Natural killer cell (primary cell): ENCODE measurements around the gene SLC7A6. TPM values are rescaled to one million over a fixed set of nuclear protein-coding genes. Genes with fewer than 3 reads are reported as not detected.
A peak's percentile ranks its signal among the peaks of the same experiment; 100 is the strongest.

ENCODE experiments used
- ATAC-seq, 3 donors: fragments of 150-1000 bp in 2 of 3; fragments of 200-7000 bp in 1 of 3; cut with Tn5 transposase; 1 replicate in 1 of 3; 2 replicates in 2 of 3; pipeline ENCODE4 v1.10.0; 2021; ENCODE audit warnings: mild to moderate bottlenecking in 2 of 3, moderate library complexity in 2 of 3
- DNase-seq, 2 donors: peaks; one replicate each; pipeline versions ENCODE4 v3.0.0 to v3.0.0-alpha.2; 2013 to 2021; ENCODE audit warnings: mixed read lengths in 1 of 2
- H3K27ac ChIP-seq: one replicate; pipeline ENCODE4 v1.5.1; 2013; ENCODE audit warnings: mild to moderate bottlenecking, low read length
- H3K27me3 ChIP-seq: one replicate; pipeline ENCODE4 v1.6.1; 2013; ENCODE audit warnings: low read length; ENCODE audit not compliant: control insufficient read depth, insufficient read depth
- H3K36me3 ChIP-seq: one replicate; pipeline ENCODE4 v1.6.1; 2013; ENCODE audit warnings: low read length; ENCODE audit not compliant: control insufficient read depth, insufficient read depth
- H3K4me1 ChIP-seq: one replicate; pipeline ENCODE4 v1.6.1; 2013; ENCODE audit warnings: low read length; ENCODE audit not compliant: control insufficient read depth, insufficient read depth
- H3K4me3 ChIP-seq: one replicate; pipeline ENCODE4 v1.5.1; 2013; ENCODE audit warnings: low read length
- H3K9me3 ChIP-seq: one replicate; pipeline ENCODE4 v1.6.1; 2013; ENCODE audit warnings: low read length; ENCODE audit not compliant: control insufficient read depth, insufficient read depth
- H3K27ac Mint-ChIP-seq, 2 donors: one replicate each; pipeline ENCODE4 v1.8.0; 2022; ENCODE audit warnings: mild to moderate bottlenecking in 2 of 2, mixed read lengths in 2 of 2, moderate library complexity in 1 of 2
- H3K27me3 Mint-ChIP-seq, 2 donors: one replicate each; pipeline ENCODE4 v1.8.0; 2022; ENCODE audit warnings: low read depth in 2 of 2, mixed read lengths in 2 of 2
- H3K36me3 Mint-ChIP-seq: one replicate; pipeline ENCODE4 v1.8.0; 2022; ENCODE audit warnings: mixed read lengths
- H3K4me1 Mint-ChIP-seq, 2 donors: one replicate each; pipeline ENCODE4 v1.8.0; 2022; ENCODE audit warnings: mixed read lengths in 2 of 2
- H3K4me3 Mint-ChIP-seq: one replicate; pipeline ENCODE4 v1.8.0; 2022; ENCODE audit warnings: mild to moderate bottlenecking, moderate library complexity, mixed read lengths
- H3K9me3 Mint-ChIP-seq, 2 donors: one replicate each; pipeline ENCODE4 v1.8.0; 2022; ENCODE audit warnings: mixed read lengths in 2 of 2
- WGBS: methylation state at CpG from one replicate; pipeline ENCODE4 v1.1.7; 2013; ENCODE audit warnings: missing lambda C conversion rate; ENCODE audit not compliant: insufficient coverage; 5-methylcytosine and 5-hydroxymethylcytosine counted together
- intact Hi-C: fragments of 100-400 bp; cut with micrococcal nuclease; formaldehyde crosslinking; loops from one replicate; pipeline ENCODE4 v1.14.2; 2022
- total RNA-seq, 4 donors: library from RNA; stranded (reverse); fragments of 120-200 nt in 1 of 4; gene quantifications; one replicate each; pipeline versions ENCODE4 v1.2.3 to v1.2.4, GENCODE V29; 2013 to 2022
- TF ChIP-seq, protein P1 (sequence below): fragments of 200-600 bp; IDR thresholded peaks from one replicate; pipeline ENCODE4 v1.8.0; 2022; ENCODE audit warnings: antibody characterized with exemption

Gene SLC7A6
- total RNA-seq, 3 donors from 2014 or later (not counting 1 experiment from before 2014, with no cell fraction given), result 46.6 to 84.9 (median 69.6) TPM

DNA sequence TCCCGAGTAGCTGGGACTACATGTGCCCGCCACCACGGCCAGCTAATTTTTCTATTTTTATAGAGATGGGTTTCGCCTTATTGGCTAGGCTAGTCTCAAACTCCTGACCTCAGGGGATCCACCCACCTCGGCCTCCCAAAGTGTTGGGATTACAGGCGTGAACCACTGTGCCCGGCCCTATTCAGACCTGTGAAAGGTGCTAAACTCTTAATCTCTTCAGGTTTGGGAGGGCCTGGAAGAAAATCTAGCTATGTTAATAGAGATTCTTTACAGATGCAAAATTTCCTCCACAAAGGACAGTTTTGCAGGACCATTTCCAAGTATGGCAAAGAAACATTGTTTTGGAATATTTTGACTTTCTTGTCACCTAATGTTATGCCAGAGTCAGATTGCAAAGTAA lies 22.2 kb upstream of the SLC7A6 start:
- TF ChIP-seq, protein P1, sequence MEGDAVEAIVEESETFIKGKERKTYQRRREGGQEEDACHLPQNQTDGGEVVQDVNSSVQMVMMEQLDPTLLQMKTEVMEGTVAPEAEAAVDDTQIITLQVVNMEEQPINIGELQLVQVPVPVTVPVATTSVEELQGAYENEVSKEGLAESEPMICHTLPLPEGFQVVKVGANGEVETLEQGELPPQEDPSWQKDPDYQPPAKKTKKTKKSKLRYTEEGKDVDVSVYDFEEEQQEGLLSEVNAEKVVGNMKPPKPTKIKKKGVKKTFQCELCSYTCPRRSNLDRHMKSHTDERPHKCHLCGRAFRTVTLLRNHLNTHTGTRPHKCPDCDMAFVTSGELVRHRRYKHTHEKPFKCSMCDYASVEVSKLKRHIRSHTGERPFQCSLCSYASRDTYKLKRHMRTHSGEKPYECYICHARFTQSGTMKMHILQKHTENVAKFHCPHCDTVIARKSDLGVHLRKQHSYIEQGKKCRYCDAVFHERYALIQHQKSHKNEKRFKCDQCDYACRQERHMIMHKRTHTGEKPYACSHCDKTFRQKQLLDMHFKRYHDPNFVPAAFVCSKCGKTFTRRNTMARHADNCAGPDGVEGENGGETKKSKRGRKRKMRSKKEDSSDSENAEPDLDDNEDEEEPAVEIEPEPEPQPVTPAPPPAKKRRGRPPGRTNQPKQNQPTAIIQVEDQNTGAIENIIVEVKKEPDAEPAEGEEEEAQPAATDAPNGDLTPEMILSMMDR, result no peak
- intact Hi-C loops, result no loop called here
- H3K4me1 Mint-ChIP-seq, result peaks cover 23 to 43% of the 10 kb centered on the region in 2 donors
- peak overlapping the region; percentile 25 for H3K4me3 Mint-ChIP-seq
- no peak overlapping the region for H3K4me3 ChIP-seq
- ATAC-seq, result no peak
- H3K27ac ChIP-seq, result no peak overlapping the region
- no peaks in the 10 kb centered on the region for H3K36me3 ChIP-seq
- no peaks in the 10 kb centered on the region for H3K9me3 Mint-ChIP-seq
- no peaks in the 10 kb centered on the region for H3K36me3 Mint-ChIP-seq
- WGBS, result 98% methylated on average over 6 of the region's 7 CpGs
- peaks cover 56% of the 10 kb centered on the region for H3K4me1 ChIP-seq
- H3K27ac Mint-ChIP-seq, result no peak overlapping the region
- no peaks in the 10 kb centered on the region for H3K27me3 Mint-ChIP-seq
- H3K27me3 ChIP-seq, result no peaks in the 10 kb centered on the region
- no peaks in the 10 kb centered on the region for H3K9me3 ChIP-seq
- no peak for DNase-seq

DNA sequence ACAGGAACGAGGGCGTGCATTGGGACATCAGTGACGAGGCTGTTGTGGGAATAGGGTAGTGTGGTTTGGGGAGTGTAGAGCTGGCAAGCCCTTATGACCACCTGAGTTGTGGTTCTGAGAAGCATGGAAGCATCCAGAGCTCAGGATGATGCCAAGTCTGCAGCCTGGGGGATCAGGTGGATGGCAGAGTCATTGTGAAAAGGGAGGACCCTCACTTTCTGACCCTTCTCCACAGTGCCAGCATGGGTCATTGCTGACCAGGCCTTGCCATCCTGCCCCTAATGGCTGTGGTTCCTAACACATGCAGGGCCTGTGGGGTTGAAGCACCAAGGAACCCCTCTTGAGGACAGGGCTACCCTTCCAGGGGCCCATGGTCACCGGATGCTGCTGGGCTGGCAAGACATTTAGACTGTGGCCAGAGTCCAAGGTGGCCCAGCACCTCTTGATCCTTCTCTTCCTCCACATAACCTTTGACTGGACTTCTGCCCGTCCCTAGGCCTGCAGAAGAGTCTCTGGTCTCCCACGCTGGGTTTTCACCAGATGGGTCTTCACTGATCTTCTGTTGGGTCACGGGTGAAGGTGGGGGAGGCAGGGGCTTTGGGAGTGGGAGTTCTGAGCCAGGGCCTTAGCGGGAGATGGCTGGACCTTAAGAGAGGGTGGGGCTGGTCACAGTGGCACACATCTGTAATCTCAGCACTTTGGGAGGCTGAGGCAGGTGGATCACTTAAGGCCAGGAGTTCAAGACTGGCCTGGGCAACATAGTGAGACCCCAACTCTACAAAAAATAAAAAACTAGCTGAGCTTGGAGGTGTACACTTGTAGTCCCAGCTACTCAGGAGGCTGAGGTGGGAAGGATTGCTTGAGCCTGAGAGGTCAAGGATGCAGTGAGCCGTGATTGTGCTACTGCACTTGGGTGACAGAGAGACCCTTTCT lies 21.1 kb upstream of the SLC7A6 start:
- Mint-ChIP-seq H3K4me3 (peak overlapping the region; percentile 99), H3K36me3 (no peaks in the 10 kb centered on the region), H3K4me1 (peaks cover 16 to 33% of the 10 kb centered on the region in 2 donors), H3K27me3 (no peaks in the 10 kb centered on the region), H3K27ac (no peak overlapping the region), H3K9me3 (no peaks in the 10 kb centered on the region)
- Histone ChIP-seq H3K27ac (no peak overlapping the region), H3K4me3 (no peak overlapping the region), H3K9me3 (no peaks in the 10 kb centered on the region), H3K27me3 (no peaks in the 10 kb centered on the region), H3K4me1 (peaks cover 55% of the 10 kb centered on the region), H3K36me3 (no peaks in the 10 kb centered on the region)
- ATAC-seq, result no peak
- TF ChIP-seq, protein P1, result no peak
- DNase-seq, result no peak
- 90% methylated on average over 9 of the region's 9 CpGs for WGBS
- intact Hi-C loops, result no loop called here

DNA sequence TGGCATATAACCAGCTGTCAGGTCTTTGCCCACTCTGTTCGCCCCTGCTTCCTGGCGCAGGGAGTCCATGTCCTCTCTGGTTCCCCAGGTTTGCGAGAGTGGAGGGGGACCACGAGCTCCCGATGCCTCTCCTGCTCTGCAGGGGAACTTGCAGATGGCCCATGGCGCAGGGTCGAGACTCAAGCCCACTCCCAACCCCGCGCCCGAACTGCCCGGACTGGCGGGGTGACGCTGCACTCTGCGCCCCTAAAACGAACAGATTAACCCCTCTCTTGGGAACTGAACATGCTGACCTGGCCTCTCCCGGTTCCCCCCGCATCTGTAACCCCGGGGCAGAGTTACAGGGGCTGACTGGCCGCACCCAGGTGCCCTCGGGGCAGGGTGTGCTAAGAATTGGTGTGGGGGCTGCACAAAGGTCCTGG lies 19.8 kb upstream of the SLC7A6 start:
- 11% methylated on average over 20 of the region's 20 CpGs for WGBS
- peak overlapping the region; percentile 93 for H3K4me3 ChIP-seq
- DNase-seq (peak in 1 of 2 donors; percentile 18), ATAC-seq (no peak)
- H3K9me3 Mint-ChIP-seq, result no peaks in the 10 kb centered on the region
- intact Hi-C loops, result loop anchor here (2.0 kb wide), 1 partner anchor 20 kb away; the partner anchor contains the start of gene SLC7A6
- H3K4me1 Mint-ChIP-seq, result peaks cover 16 to 26% of the 10 kb centered on the region in 2 donors
- H3K9me3 ChIP-seq, result no peaks in the 10 kb centered on the region
- no peaks in the 10 kb centered on the region for H3K36me3 Mint-ChIP-seq
- TF ChIP-seq, protein P1, result no peak
- no peak overlapping the region for H3K27ac ChIP-seq
- H3K27me3 ChIP-seq, result no peaks in the 10 kb centered on the region
- H3K4me1 ChIP-seq, result peaks cover 43% of the 10 kb centered on the region
- no peaks in the 10 kb centered on the region for H3K27me3 Mint-ChIP-seq
- H3K36me3 ChIP-seq, result no peaks in the 10 kb centered on the region
- peak overlapping the region; percentile 99 for H3K4me3 Mint-ChIP-seq
- H3K27ac Mint-ChIP-seq, result peak overlapping the region; percentile 81 to 91
